Anterior cingulate cortex (tissue), 58 donors: ENCODE results near the gene SLC27A5.

Experiments used
- DNase-seq, 58 donors: peaks; one replicate each; lab custom pipeline; 2025; lab: John Stamatoyannopoulos, UW

Gene SLC27A5

GRCh38 chr19:58511353-58512208, at the start of gene SLC27A5:
Gene SLC27A5 (minus strand): TSS chr19:58511992. CDS start chr19:58511955, 37 bp downstream.
- no peak for DNase-seq

GRCh38 chr19:58560921-58561320, 49.1 kb upstream of the SLC27A5 start:
- DNase-seq, result no peak

- DNase-seq, result no peak
Observed at GRCh38 chr19:58560007-58560887, 48.5 kb upstream of the SLC27A5 start.

- no peak for DNase-seq
Observed at GRCh38 chr19:58559275-58560006, 47.6 kb upstream of the SLC27A5 start.

GRCh38 chr19:58558623-58559274, 47.0 kb upstream of the SLC27A5 start:
- DNase-seq, result no peak

- DNase-seq, result no peak
Observed at GRCh38 chr19:58558066-58558622, 46.4 kb upstream of the SLC27A5 start, which contains the start of gene UBE2M. Gene UBE2M (minus strand): TSS chr19:58558611. CDS start chr19:58558381, 230 bp downstream.

- DNase-seq, result no peak
Observed at GRCh38 chr19:58557221-58558065, 45.7 kb upstream of the SLC27A5 start.

- DNase-seq, result no peak
Observed at GRCh38 chr19:58556622-58557220, 44.9 kb upstream of the SLC27A5 start.

GRCh38 chr19:58555920-58556621, 44.3 kb upstream of the SLC27A5 start:
- no peak for DNase-seq

- no peak for DNase-seq
Observed at GRCh38 chr19:58555369-58555885, 43.6 kb upstream of the SLC27A5 start.

GRCh38 chr19:58554494-58555368, 42.9 kb upstream of the SLC27A5 start, which contains the start of gene CHMP2A:
Gene CHMP2A (minus strand): TSS chr19:58555105. CDS start chr19:58554212, 893 bp downstream.
- DNase-seq, result no peak

- no peak for DNase-seq
Observed at GRCh38 chr19:58553799-58554493, 42.2 kb upstream of the SLC27A5 start.

- DNase-seq, result no peak
Observed at GRCh38 chr19:58552655-58553054, 40.9 kb upstream of the SLC27A5 start.

GRCh38 chr19:58551577-58552471, 40.0 kb upstream of the SLC27A5 start:
- no peak for DNase-seq

GRCh38 chr19:58551123-58551497, 39.3 kb upstream of the SLC27A5 start:
- no peak for DNase-seq
